HG02623 (cell line): ENCODE results near the gene AGBL4.
"Not testable (repeated sequence)": the region's sequence is repeated elsewhere in the genome, so short reads cannot be mapped to it uniquely, and the experiment has no call there.

ENCODE experiments used
- ATAC-seq: cut with Tn5 transposase; IDR thresholded peaks from one replicate; pipeline ENCODE4 v1.9.1; 2021; ENCODE audit warnings: moderate library complexity; ENCODE audit not compliant: unreplicated experiment

Gene AGBL4

DNA sequence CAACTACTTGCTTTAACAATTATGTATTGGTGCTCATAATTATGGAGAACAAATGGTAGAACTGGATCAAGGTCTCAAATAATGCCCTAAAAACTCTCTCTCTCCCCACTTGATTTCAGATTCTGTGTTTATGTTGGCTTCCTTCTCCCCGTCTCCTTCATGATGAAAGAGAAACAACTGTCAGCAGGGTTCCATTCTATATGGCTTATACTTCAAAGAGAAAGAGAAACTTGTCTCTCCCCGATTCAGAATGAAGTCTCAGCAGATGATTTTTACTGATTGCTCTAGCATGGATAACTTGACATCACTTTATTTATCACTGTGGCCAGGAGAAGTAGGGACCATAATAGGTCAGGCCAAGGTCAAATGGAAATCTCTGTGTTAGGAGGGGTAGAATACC, 575.6 kb downstream of the AGBL4 start:
- ATAC-seq: no peak

GRCh38 chr1:49436865-49437264, 586.9 kb downstream of the AGBL4 start:
- ATAC-seq: no peak

GRCh38 chr1:49435291-49435690, 588.5 kb downstream of the AGBL4 start:
- ATAC-seq: no peak

DNA sequence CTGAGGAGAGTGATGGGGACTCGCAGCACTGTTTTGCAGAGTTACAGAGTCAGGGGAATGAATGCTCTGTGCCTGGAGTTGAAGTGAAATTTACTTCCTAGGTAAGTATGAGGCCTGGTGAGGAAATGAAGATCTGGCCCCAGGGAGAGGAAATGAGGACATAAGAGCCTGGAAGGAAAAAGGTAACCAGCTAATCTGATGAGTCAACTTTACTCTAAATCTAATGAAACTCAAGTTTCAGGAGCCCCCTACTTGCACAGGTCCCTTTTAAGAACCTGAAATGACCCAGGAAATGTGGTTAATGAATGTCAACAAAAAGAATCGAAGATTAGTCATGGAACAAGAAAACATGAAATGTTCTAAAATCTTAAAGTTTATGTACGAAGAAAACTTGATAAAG, 599.0 kb downstream of the AGBL4 start:
- no peak for ATAC-seq

- no peak for ATAC-seq
Measured at GRCh38 chr1:49416758-49417157, 607.0 kb downstream of the AGBL4 start.

- ATAC-seq: no peak
Measured at GRCh38 chr1:49408346-49408745, 615.4 kb downstream of the AGBL4 start.

- ATAC-seq: no peak
Measured at GRCh38 chr1:49397086-49397485, 626.7 kb downstream of the AGBL4 start.

DNA sequence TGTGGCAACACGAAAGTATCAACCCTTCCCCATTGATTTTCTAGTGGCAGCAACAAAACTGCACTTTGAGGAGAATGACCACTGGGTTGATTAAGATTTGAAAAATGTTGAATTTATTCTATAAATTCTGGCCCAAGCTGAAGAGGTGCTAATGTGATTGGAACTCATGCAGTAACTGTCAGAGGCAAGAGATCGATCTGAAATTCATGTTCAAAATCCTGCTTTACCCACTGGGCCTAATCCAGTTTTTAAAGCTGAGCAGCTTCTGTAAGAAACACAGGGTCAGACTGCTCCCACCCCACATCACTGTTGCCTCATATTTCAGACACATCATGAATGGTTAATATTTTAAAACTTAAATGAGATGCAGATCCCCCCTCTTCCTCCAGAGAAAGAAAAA, 629.6 kb downstream of the AGBL4 start:
- ATAC-seq: no peak

GRCh38 chr1:49389699-49390098, 634.1 kb downstream of the AGBL4 start:
- no peak for ATAC-seq

GRCh38 chr1:49364676-49365075, 659.1 kb downstream of the AGBL4 start:
- ATAC-seq: no peak

DNA sequence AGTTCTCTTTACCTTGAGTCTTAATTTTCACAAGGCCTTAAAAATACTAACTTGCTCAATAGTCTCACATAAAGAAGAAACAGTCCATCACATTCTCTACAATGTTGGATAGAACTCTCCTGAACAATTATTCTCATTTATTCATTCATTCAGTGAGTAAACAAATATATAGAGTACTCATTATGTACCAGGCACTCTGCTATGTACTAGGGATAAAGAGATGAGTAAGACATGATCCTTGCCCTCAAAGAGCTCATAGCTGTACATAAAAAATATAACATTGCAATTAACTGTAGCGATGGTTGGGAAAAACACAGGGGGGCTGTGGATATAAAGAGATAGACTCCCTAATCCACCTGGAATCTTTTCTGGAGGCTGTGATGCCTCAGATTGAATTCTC, 660.1 kb downstream of the AGBL4 start:
- ATAC-seq: no peak

DNA sequence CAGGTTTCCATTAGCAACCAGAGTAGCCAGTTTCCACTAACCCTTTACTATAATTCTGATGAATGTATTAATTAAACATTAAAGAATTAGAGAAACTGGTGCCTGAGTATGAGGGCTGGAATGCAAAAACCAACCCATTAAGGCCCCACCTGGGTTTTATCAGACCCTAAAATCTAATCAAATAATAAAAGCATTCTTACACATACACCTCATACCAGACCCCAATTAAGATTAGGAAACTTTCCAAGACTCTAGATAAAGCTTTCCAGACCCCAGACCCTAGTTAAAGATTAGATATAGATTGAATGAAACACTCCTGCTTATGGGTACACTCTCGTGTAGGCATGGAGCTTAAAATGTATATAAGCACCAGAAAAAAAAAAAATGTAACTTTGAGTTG, 665.7 kb downstream of the AGBL4 start:
- no peak for ATAC-seq

GRCh38 chr1:49356594-49356993, 667.2 kb downstream of the AGBL4 start:
- no peak for ATAC-seq

DNA sequence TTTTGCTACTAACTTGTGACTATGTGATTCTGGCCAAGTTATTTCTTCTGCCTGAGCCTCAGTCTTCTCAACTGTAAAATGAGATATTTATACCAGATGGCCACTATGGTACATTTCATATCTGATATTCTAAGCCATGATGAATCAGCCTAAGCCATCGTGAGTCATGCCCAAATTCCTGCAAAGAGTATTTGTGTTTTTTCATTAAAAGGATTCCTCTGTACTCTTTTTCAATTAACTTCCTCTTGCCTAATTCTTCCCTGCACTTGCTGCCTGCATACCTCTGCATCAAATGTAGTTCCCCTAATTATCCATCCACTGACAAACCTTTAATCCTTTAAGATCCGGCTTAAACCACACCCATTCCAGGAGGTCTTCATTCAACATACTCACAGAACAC, 672.0 kb downstream of the AGBL4 start:
- no peak for ATAC-seq

GRCh38 chr1:49346767-49347349, 676.9 kb downstream of the AGBL4 start:
- ATAC-seq: no peak

GRCh38 chr1:49340576-49340975, 683.2 kb downstream of the AGBL4 start:
- no peak for ATAC-seq

- ATAC-seq: no peak
Measured at GRCh38 chr1:49339043-49339442, 684.7 kb downstream of the AGBL4 start.

DNA sequence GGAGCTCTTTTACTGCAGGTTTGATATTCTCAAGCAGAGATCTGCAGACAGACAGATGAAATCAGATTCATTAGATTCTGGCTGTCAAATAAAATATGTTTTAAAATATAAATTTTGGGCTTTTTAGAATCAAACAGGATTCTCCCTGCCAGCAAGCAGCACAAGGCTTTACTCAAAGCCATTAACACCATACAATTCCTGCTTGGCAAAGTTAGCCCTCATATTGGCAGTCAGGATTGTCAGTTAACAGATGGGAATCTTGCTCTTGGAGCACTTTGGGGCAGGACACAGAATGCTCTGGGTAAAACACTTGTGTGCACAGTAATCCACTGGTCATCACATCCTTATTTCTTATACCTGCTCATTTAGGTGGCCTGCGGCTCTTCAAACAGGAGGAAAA, 686.5 kb downstream of the AGBL4 start:
- ATAC-seq: no peak

DNA sequence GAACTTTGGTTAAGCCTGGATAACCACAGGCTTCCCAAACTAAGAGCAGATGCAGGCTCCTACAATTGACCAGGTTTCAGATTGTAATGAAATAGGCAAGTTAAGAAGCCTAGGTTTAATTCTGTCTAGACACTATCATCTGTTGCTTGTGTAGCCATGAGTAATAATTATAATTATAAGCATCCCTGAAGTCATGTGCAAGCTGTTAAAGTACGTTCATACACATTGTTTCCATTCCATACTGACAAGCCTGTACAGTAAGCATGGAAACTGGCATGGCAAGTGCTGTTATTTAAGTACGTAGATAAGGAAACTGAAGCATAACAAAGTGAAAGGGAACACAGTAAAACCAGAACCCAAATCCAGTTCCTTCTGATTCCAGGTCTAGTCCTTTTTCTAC, 689.8 kb downstream of the AGBL4 start:
- no peak for ATAC-seq

- no peak for ATAC-seq
Measured at GRCh38 chr1:49331066-49331852, 692.5 kb downstream of the AGBL4 start.

GRCh38 chr1:49323925-49324540, 699.7 kb downstream of the AGBL4 start:
- ATAC-seq: no peak

- ATAC-seq: not testable (repeated sequence)
Measured at GRCh38 chr1:49320493-49320892, 703.3 kb downstream of the AGBL4 start.
